ENCODE measurements around the gene LRRC61. TPM values are rescaled to one million over a fixed set of nuclear protein-coding genes. Genes with fewer than 3 reads are reported as not detected.

Gene LRRC61
- total and polyA plus RNA-seq, 2 of the 13 experiments (the other 11 are each of a cell fraction or from before 2014, with no cell fraction given): 33.0 to 34.8 TPM

DNA sequence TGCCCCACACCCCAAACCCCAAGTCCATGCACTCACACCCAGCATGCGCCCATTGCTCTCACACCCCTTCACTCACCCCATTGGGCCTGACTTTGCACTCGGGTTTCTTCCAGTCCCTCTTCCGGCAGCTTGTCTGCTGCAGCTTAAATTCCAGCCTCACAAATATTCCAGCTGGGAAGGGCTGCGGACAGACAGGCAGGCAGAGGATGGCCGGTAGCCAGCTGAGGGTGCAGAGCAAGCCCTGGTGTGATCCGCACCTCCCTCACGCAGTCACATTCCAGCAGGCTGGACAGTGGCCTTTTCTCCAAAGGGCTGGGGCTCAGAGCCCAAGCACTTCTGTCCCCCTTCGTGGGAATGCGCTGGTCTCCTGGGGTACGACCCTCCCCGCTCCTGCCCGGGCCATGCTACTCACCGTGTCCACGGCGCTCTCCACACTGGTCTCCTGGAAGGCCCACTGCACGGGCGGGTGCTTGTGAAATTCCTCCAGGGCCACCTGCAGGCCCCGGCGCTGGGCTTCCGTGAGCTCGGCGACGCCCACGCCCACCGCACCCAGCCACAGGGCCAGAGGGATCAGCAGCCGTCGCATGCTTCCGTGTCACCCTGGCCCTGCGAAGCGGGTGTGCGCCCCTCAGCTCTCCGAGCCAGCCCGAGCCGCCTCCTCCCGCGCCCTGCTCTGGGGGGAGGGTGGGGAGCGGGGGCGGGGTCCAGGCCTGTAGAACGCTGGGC, 17.0 kb downstream of the LRRC61 start (continued):
- TF ChIP-seq, protein P1, sequence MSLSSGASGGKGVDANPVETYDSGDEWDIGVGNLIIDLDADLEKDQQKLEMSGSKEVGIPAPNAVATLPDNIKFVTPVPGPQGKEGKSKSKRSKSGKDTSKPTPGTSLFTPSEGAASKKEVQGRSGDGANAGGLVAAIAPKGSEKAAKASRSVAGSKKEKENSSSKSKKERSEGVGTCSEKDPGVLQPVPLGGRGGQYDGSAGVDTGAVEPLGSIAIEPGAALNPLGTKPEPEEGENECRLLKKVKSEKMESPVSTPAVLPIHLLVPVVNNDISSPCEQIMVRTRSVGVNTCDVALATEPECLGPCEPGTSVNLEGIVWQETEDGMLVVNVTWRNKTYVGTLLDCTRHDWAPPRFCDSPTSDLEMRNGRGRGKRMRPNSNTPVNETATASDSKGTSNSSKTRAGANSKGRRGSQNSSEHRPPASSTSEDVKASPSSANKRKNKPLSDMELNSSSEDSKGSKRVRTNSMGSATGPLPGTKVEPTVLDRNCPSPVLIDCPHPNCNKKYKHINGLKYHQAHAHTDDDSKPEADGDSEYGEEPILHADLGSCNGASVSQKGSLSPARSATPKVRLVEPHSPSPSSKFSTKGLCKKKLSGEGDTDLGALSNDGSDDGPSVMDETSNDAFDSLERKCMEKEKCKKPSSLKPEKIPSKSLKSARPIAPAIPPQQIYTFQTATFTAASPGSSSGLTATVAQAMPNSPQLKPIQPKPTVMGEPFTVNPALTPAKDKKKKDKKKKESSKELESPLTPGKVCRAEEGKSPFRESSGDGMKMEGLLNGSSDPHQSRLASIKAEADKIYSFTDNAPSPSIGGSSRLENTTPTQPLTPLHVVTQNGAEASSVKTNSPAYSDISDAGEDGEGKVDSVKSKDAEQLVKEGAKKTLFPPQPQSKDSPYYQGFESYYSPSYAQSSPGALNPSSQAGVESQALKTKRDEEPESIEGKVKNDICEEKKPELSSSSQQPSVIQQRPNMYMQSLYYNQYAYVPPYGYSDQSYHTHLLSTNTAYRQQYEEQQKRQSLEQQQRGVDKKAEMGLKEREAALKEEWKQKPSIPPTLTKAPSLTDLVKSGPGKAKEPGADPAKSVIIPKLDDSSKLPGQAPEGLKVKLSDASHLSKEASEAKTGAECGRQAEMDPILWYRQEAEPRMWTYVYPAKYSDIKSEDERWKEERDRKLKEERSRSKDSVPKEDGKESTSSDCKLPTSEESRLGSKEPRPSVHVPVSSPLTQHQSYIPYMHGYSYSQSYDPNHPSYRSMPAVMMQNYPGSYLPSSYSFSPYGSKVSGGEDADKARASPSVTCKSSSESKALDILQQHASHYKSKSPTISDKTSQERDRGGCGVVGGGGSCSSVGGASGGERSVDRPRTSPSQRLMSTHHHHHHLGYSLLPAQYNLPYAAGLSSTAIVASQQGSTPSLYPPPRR (CRISPR knock-in tag; IDR thresholded peaks at IDR 0.05; ENCODE audit: borderline replicate concordance): no peak
- TF ChIP-seq, protein P2, sequence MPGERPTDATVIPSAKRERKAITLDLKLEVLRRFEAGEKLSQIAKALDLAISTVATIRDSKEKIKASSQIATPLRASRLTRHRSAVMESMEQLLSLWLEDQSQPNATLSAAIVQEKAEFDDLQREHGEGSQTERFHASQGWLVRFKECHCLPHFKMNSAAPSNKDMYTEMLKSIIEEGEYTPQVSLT (CRISPR knock-in tag; IDR thresholded peaks at IDR 0.05; ENCODE audit: borderline replicate concordance, low read depth): no peak
- TF ChIP-seq CHD2 (IDR thresholded peaks at IDR 0.05; ENCODE audit: low read depth, low read length): no peak
- no peak for TF ChIP-seq ZNF614 (CRISPR knock-in tag; IDR thresholded peaks at IDR 0.05; ENCODE audit: borderline replicate concordance)
- no peak for TF ChIP-seq THYN1 (CRISPR knock-in tag; IDR thresholded peaks at IDR 0.05; ENCODE audit: borderline replicate concordance, low read depth)
- TF ChIP-seq HIVEP1 (CRISPR knock-in tag; IDR thresholded peaks at IDR 0.05): no peak; the same call in 1 of the 2 replicates
- TF ChIP-seq ZNF530 (CRISPR knock-in tag; IDR thresholded peaks at IDR 0.05; ENCODE audit: low read depth): 0 out of 2 replicates have a peak, but pooled peaks have one; percentile 5
- no peak for TF ChIP-seq ZNF674 (CRISPR knock-in tag; IDR thresholded peaks at IDR 0.05; ENCODE audit: low read depth)
- TF ChIP-seq MTF2 (CRISPR knock-in tag; IDR thresholded peaks at IDR 0.05; ENCODE audit: borderline replicate concordance): no peak
- TF ChIP-seq SNAPC2 (CRISPR knock-in tag; IDR thresholded peaks at IDR 0.05): no peak
- TF ChIP-seq ZNF225 (CRISPR knock-in tag; IDR thresholded peaks at IDR 0.05): peak; percentile 36; the same call in 1 of the 2 replicates
- TF ChIP-seq FOXA1 (IDR thresholded peaks at IDR 0.05): no peak
- no peak for TF ChIP-seq FOXA1 (CRISPR knock-in tag; IDR thresholded peaks at IDR 0.05)
- TF ChIP-seq TBX2 (CRISPR knock-in tag; IDR thresholded peaks at IDR 0.05; ENCODE audit: borderline replicate concordance): 0 out of 2 replicates have a peak, but pooled peaks have one; percentile 18
- peak; percentile 74 for TF ChIP-seq SAP130 (CRISPR knock-in tag; IDR thresholded peaks at IDR 0.05; ENCODE audit: low read depth)
- TF ChIP-seq, protein P3, sequence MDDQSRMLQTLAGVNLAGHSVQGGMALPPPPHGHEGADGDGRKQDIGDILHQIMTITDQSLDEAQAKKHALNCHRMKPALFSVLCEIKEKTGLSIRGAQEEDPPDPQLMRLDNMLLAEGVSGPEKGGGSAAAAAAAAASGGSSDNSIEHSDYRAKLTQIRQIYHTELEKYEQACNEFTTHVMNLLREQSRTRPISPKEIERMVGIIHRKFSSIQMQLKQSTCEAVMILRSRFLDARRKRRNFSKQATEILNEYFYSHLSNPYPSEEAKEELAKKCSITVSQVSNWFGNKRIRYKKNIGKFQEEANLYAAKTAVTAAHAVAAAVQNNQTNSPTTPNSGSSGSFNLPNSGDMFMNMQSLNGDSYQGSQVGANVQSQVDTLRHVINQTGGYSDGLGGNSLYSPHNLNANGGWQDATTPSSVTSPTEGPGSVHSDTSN (CRISPR knock-in tag; IDR thresholded peaks at IDR 0.05; ENCODE audit: borderline replicate concordance): no peak
- TF ChIP-seq KLF11 (CRISPR knock-in tag; IDR thresholded peaks at IDR 0.05): no peak
- TF ChIP-seq HMG20A (CRISPR knock-in tag; IDR thresholded peaks at IDR 0.05; ENCODE audit: borderline replicate concordance): no peak
- TF ChIP-seq SP5 (CRISPR knock-in tag; IDR thresholded peaks at IDR 0.05; ENCODE audit: borderline replicate concordance, low read depth): no peak
- TF ChIP-seq SIX4 (CRISPR knock-in tag; IDR thresholded peaks at IDR 0.05): no peak
- TF ChIP-seq ZNF251 (CRISPR knock-in tag; IDR thresholded peaks at IDR 0.05): no peak
- peak; percentile 89 for TF ChIP-seq TEAD3 (CRISPR knock-in tag; optimal IDR thresholded peaks at IDR 0.05; ENCODE audit: borderline replicate concordance)
- TF ChIP-seq MBD4 (IDR thresholded peaks at IDR 0.05; ENCODE audit: borderline replicate concordance, low read length): no peak

All from HepG2 (cell line).